GM23248 (cell line): Measurements from ENCODE around the gene EPHA2.

Experiments used
- EZH2 ChIP-seq: fragments of 200-600 bp; sonication (generic); IDR thresholded peaks from 2 replicates; pipeline ENCODE4 v1.6.1; 2018; ENCODE audit warnings: antibody characterized with exemption, mild to moderate bottlenecking; ENCODE audit not compliant: insufficient read depth, poor library complexity, severe bottlenecking
- EZH2phosphoT487 ChIP-seq: fragments of 200-600 bp; sonication (generic); IDR thresholded peaks from 2 replicates; pipeline ENCODE4 v1.6.1; 2018; ENCODE audit warnings: antibody characterized with exemption, moderate library complexity, mild to moderate bottlenecking, low read depth; ENCODE audit not compliant: insufficient read depth

DNA sequence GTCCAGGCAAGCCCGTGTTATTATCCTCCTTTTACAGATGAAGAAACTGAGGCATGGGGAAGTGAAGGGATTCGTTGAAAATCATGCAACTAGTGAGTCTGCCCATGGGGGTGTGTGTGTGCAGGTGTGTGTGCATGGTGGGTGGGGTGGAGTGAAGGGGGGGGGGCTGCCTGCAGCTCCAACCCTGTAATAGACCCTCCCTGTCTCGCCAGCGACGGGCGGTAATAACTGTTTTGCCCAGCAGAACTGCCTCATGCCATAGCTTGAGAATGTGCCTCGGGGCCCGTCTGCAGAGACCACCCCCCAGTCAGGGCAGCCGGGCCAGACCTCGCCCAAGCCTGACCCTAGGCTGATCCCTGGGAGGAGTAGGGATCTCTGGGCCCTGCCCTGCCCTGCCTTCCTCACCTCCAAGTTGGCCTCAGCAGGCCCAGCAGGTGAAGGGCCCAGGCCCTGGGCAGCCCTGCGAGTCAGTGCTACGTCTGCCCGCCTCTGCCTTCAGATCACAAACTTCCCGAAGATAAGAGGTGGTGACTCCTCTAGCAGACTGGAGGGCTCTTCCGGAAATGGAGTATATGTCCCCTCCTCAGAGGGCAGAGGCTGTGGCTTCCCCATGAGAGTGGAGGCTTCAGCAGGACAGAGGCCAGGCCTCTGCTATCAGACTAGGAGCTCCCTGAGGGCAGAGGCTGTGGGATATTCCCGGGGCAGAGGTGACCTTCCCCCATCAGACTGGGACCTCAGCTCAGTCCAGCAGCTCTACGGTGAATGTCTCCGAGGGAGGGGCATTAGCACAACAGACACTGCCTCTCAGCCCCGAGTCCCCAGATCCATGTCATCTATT lies 15.7 kb upstream of the EPHA2 start:
- TF ChIP-seq EZH2 (no peak), EZH2phosphoT487 (no peak)
